ENCODE measurements around the gene PIGU. TPM values are rescaled to one million over a fixed set of nuclear protein-coding genes. Genes with fewer than 3 reads are reported as not detected.

The PIGU gene
- total and polyA plus RNA-seq, 2 of the 13 experiments (the other 11 are each of a cell fraction or from before 2014, with no cell fraction given): 45.5 to 231 TPM

DNA sequence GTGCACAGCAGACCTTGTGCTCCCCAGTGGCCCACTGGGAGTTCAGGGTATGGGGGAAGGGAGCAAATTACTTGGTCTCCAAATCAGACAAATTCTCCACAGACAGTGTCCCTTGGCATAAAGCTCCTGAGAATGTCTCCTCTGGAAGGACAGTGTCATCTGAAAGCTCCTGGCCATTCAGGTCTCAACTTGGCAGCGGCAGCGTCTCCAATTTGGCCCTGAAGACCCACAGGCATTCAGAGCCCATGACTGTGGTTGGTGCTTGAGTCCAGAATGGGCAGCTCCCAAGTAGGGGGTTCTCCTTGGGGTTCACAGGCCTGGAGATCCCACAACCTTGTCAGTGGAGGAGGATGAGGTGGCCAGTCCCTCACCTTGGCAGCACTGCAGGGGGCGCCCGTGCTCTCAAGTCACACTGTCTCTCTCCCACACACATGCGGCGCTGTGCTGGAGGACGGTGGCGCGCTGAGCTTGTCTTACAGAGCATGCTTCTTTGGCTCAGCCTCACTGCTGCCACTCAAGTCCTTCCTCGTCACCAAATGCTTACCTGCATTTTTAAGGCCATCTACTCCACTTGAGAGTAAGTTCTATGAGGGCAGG, 140.0 kb downstream of the PIGU start (continued):
- TF ChIP-seq, protein P1, sequence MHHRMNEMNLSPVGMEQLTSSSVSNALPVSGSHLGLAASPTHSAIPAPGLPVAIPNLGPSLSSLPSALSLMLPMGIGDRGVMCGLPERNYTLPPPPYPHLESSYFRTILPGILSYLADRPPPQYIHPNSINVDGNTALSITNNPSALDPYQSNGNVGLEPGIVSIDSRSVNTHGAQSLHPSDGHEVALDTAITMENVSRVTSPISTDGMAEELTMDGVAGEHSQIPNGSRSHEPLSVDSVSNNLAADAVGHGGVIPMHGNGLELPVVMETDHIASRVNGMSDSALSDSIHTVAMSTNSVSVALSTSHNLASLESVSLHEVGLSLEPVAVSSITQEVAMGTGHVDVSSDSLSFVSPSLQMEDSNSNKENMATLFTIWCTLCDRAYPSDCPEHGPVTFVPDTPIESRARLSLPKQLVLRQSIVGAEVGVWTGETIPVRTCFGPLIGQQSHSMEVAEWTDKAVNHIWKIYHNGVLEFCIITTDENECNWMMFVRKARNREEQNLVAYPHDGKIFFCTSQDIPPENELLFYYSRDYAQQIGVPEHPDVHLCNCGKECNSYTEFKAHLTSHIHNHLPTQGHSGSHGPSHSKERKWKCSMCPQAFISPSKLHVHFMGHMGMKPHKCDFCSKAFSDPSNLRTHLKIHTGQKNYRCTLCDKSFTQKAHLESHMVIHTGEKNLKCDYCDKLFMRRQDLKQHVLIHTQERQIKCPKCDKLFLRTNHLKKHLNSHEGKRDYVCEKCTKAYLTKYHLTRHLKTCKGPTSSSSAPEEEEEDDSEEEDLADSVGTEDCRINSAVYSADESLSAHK (CRISPR knock-in tag; IDR thresholded peaks at IDR 0.05; ENCODE audit: borderline replicate concordance): no peak
- TF ChIP-seq TCF12 (IDR thresholded peaks at IDR 0.05): no peak
- TF ChIP-seq TCF12 (CRISPR knock-in tag; IDR thresholded peaks at IDR 0.05): no peak
- TF ChIP-seq FOXO1 (CRISPR knock-in tag; IDR thresholded peaks at IDR 0.05): peak; percentile 30; the same call in 1 of the 2 replicates
- no peak for TF ChIP-seq ZNF891 (CRISPR knock-in tag; IDR thresholded peaks at IDR 0.05)
- no peak for TF ChIP-seq PCBP1 (IDR thresholded peaks at IDR 0.05; ENCODE audit: borderline replicate concordance, low read depth, low read length)
- TF ChIP-seq ZNF784 (CRISPR knock-in tag; IDR thresholded peaks at IDR 0.05; ENCODE audit: borderline replicate concordance): no peak
- TF ChIP-seq IKZF5 (CRISPR knock-in tag; IDR thresholded peaks at IDR 0.05): no peak
- TF ChIP-seq AHR (CRISPR knock-in tag; IDR thresholded peaks at IDR 0.05): peak; percentile 24; the same call in 1 of the 2 replicates
- TF ChIP-seq SP5 (CRISPR knock-in tag; IDR thresholded peaks at IDR 0.05; ENCODE audit: borderline replicate concordance, low read depth): no peak
- TF ChIP-seq PITX1 (CRISPR knock-in tag; IDR thresholded peaks at IDR 0.05): no peak
- TF ChIP-seq ATF7-NPFF (CRISPR knock-in tag; IDR thresholded peaks at IDR 0.05; ENCODE audit: low read depth): no peak
- TF ChIP-seq TRIM24 (CRISPR knock-in tag; IDR thresholded peaks at IDR 0.05): no peak
- TF ChIP-seq ZNF672 (CRISPR knock-in tag; IDR thresholded peaks at IDR 0.05): no peak
- TF ChIP-seq, protein P2, sequence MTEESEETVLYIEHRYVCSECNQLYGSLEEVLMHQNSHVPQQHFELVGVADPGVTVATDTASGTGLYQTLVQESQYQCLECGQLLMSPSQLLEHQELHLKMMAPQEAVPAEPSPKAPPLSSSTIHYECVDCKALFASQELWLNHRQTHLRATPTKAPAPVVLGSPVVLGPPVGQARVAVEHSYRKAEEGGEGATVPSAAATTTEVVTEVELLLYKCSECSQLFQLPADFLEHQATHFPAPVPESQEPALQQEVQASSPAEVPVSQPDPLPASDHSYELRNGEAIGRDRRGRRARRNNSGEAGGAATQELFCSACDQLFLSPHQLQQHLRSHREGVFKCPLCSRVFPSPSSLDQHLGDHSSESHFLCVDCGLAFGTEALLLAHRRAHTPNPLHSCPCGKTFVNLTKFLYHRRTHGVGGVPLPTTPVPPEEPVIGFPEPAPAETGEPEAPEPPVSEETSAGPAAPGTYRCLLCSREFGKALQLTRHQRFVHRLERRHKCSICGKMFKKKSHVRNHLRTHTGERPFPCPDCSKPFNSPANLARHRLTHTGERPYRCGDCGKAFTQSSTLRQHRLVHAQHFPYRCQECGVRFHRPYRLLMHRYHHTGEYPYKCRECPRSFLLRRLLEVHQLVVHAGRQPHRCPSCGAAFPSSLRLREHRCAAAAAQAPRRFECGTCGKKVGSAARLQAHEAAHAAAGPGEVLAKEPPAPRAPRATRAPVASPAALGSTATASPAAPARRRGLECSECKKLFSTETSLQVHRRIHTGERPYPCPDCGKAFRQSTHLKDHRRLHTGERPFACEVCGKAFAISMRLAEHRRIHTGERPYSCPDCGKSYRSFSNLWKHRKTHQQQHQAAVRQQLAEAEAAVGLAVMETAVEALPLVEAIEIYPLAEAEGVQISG (CRISPR knock-in tag; IDR thresholded peaks at IDR 0.05): 0 out of 2 replicates have a peak, but pooled peaks have one; percentile 24
- TF ChIP-seq TAF1 (CRISPR knock-in tag; IDR thresholded peaks at IDR 0.05): no peak
- no peak for TF ChIP-seq ELF3 (CRISPR knock-in tag; IDR thresholded peaks at IDR 0.05)
- no peak for TF ChIP-seq CEBPB (IDR thresholded peaks at IDR 0.05; ENCODE audit: borderline replicate concordance, low read depth, low read length)
- no peak for TF ChIP-seq RFX5 (IDR thresholded peaks at IDR 0.05; ENCODE audit: low read depth, low read length)
- no peak for TF ChIP-seq NR2C2 (CRISPR knock-in tag; IDR thresholded peaks at IDR 0.05; ENCODE audit: borderline replicate concordance)
- TF ChIP-seq MYNN (CRISPR knock-in tag; IDR thresholded peaks at IDR 0.05; ENCODE audit: low read depth): 0 out of 2 replicates have a peak, but pooled peaks have one; percentile 45
- TF ChIP-seq, protein P3, sequence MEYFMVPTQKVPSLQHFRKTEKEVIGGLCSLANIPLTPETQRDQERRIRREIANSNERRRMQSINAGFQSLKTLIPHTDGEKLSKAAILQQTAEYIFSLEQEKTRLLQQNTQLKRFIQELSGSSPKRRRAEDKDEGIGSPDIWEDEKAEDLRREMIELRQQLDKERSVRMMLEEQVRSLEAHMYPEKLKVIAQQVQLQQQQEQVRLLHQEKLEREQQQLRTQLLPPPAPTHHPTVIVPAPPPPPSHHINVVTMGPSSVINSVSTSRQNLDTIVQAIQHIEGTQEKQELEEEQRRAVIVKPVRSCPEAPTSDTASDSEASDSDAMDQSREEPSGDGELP (IDR thresholded peaks at IDR 0.05; ENCODE audit: borderline replicate concordance, low read depth): no peak
- no peak for TF ChIP-seq NR3C1 (CRISPR knock-in tag; IDR thresholded peaks at IDR 0.05)
- TF ChIP-seq SNAPC2 (CRISPR knock-in tag; IDR thresholded peaks at IDR 0.05): no peak
